Left ventricle myocardium superior (tissue), 1 donor: ENCODE measurements around the gene PRCD. TPM values are rescaled to one million over a fixed set of nuclear protein-coding genes. Genes with fewer than 3 reads are reported as not detected.
"Not testable (repeated sequence)": the region's sequence is repeated elsewhere in the genome, so short reads cannot be mapped to it uniquely, and the experiment has no call there.

ENCODE experiments used
- ATAC-seq: fragments of 200-7000 bp; cut with Tn5 transposase; one replicate; pipeline ENCODE4 v1.9.1; 2020; ENCODE audit warnings: mild to moderate bottlenecking, moderate library complexity
- DNase-seq: peaks from one replicate; pipeline ENCODE4 v3.0.0-alpha.2; 2020
- intact Hi-C: fragments of 100-400 bp; cut with micrococcal nuclease; formaldehyde crosslinking; loops from one replicate; pipeline ENCODE4 v1.11.0; 2022
- total RNA-seq: library from RNA; stranded (reverse); fragmentation: NEBNext Ultra II Directional; extraction: Animal tissue kit (Norgen Biotek cat#: 25700); gene quantifications from one replicate; pipeline ENCODE4 v1.2.1, GENCODE V29; 2021
- donor health status: DM: no; HTN: yes; CAD: no; lungs with severe emphysema.

The PRCD gene
- total RNA-seq, 1 donor from 2014 or later, result 4.3 TPM

GRCh38 chr17:76548378-76549214 lies 8.8 kb downstream of the PRCD start:
- DNase-seq, result no peak
- intact Hi-C loops, result no loop called here
- ATAC-seq, result no peak

- DNase-seq (no peak), ATAC-seq (no peak)
- intact Hi-C loops, result no loop called here
Measured at GRCh38 chr17:76549215-76549518, 9.3 kb downstream of the PRCD start.

GRCh38 chr17:76549539-76549938 lies 9.7 kb downstream of the PRCD start:
- ATAC-seq (no peak), DNase-seq (no peak)
- intact Hi-C loops, result no loop called here

- intact Hi-C loops, result no loop called here
- DNase-seq (no peak), ATAC-seq (no peak)
Measured at GRCh38 chr17:76550712-76551615, 11.1 kb downstream of the PRCD start.

DNA sequence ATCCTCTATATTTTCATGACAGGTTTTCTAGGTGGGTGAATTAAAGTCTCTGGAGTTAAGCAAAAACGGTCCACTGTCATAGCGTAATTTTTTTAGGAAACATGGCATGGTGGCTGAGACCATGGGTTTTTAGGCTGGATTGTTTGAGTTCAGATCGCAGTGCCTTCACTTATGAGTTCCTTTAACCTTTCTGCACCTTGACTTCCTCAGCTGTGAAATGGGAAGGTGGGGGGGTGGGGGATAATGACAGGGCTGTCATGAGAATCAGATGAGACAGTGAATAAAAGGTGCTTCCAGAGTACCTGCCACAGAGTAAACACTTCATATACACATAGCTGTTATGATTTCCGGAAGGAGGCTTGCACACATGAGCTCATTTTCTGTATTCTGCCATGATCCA lies 11.8 kb downstream of the PRCD start:
- ATAC-seq, result no peak
- intact Hi-C loops, result no loop called here

GRCh38 chr17:76553178-76553908 lies 13.5 kb downstream of the PRCD start:
- ATAC-seq (no peak), DNase-seq (no peak)
- intact Hi-C loops, result no loop called here

More for the DNA sequence above, 11.8 kb downstream of the PRCD start:
- no peak for DNase-seq

- intact Hi-C loops, result no loop called here
- DNase-seq, result peak; percentile 81
- ATAC-seq, result peak; percentile 52
Measured at GRCh38 chr17:76554131-76554530, 14.3 kb downstream of the PRCD start.

DNA sequence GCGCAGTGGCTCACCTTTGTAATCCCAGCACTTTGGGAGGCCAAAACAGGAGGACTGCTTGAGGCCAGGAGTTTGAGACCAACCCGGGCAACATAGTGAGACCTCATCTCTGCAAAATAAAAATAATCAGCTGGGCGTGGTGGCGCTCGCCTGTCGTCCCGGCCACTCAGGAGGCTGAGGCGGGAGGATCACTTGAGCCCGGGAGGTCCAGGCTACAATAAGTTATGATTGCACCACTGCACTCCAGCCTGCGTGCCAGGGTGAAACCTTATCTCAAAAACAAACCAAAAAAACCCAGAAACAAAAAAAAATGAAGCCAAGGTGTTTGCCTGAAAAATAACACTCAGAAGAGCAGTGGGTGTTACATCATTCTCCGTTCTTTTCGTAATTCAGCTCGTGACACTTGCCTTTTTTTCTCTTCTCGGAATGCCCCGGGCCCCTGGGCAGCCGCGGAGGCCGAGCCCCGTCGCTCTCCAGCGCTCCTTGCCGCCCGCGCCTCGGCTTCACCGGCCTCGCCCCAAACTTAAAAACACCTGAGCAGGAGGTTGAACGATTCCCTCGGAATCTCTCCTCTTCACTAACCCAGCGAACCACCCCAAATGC lies 17.0 kb downstream of the PRCD start:
- no peak for DNase-seq
- intact Hi-C loops, result no loop called here
- peak; percentile 5 for ATAC-seq

- DNase-seq (peak; percentile 95), ATAC-seq (peak; percentile 86)
- intact Hi-C loops, result no loop called here
Measured at GRCh38 chr17:76557368-76558197, 17.7 kb downstream of the PRCD start.

DNA sequence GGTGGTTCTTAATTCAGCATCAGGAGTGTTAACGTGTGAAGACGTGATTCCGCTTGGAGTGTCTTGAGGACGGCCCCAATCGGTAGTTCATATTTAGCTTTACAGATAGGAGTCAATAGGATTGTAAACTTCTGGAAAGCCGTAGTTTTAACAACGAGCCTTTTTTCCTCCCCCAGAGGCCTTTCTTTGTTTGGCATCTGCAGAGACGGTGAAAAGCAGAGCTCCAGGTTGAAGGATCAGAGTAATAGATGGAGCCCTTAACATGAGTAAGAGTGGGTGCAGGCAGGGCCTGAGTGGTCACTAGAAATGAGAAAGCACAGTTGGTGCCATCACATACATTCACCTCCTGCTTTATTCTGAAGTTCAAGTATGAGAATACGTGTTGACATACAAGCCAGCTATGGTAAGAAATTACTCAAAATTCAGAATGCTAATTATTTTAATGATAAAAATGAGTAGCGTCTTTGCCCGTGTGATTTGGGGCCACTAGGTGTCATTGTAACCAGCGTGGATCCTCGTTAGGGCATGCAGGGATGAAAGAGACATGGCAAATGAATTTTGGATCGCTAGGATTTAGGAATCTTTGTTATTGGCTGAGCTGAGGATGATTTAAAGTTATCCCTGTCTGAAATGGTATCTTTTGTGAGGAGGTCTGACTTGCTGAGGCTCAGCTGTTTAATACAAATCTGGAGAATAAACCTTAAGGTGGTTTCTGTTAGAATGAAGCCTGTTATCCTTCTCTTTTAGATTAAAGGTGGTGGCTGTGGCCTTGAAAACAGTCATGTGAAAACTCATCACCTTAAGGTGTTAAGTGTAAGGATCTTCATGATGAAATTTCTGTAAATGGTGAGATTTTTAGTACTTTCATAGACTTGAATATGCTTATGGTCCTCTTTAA lies 18.6 kb downstream of the PRCD start:
- ATAC-seq, result peak; percentile 34
- DNase-seq, result no peak
- intact Hi-C loops, result no loop called here

- ATAC-seq, result peak; percentile 54
- intact Hi-C loops, DNase-seq: not testable (repeated sequence)
Measured at GRCh38 chr17:76559460-76559859, 19.6 kb downstream of the PRCD start.

DNA sequence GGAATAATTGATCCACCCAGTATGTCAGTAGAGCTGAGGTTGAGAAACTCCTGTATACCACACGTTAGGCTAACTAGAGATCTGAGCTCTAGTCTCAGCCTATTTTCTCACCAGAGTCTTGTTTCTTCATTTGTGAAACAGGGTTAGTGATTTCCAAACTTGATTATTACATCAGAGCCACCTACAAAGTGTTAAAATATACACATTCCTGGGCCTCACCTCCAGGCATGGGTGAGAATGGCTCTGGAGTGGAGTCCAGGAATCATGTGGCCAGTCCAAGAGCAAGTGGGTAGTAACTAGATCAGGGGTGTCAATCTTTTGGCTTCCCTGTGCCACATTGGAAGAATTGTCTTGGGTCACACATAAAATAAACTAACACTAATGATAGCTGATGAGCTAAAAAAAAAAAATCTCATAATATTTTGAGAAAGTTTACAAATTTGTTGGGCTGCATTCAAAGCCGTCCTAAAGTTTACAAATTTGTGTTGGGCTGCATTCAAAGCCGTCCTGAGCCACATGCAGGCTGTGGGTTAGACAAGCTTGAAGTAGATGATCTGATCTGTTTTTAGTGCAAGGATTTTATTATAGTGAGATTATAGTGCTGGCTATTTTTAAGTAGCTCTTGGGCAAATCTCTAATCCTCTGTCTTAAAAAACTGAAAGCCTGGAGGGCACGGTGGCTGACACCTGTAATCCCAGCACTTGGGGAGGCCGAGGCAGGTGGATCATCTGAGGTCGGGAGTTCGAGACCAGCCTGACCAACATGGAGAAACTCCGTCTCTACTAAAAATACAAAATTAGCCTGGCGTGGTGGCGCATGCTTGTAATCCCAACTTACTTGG lies 20.4 kb downstream of the PRCD start:
- DNase-seq, result no peak
- ATAC-seq, result no peak
- intact Hi-C loops, result no loop called here

- no peak for ATAC-seq
- intact Hi-C loops, result no loop called here
- no peak for DNase-seq
Measured at GRCh38 chr17:76560877-76561221, 21.0 kb downstream of the PRCD start.

DNA sequence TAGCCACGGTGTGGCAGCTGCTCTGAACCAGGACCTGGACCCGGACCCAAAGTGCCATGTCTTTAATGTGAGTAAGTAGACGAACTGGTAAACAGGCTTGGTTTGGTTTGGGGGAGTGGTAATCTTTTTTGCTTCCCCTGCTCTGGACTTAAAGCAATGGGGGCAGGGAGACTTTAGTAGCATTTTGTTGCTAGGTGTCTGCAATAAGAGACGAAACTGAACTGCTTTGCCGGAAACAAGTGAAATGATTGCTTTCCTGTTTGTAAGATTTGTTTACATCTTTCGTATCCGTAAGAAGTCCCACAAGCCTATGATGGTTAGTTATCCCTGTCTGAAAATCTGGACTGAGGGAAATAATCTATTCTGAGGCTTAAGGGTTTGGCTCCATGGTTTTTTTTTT lies 21.5 kb downstream of the PRCD start:
- no peak for ATAC-seq
- no peak for DNase-seq
- intact Hi-C loops, result no loop called here

DNA sequence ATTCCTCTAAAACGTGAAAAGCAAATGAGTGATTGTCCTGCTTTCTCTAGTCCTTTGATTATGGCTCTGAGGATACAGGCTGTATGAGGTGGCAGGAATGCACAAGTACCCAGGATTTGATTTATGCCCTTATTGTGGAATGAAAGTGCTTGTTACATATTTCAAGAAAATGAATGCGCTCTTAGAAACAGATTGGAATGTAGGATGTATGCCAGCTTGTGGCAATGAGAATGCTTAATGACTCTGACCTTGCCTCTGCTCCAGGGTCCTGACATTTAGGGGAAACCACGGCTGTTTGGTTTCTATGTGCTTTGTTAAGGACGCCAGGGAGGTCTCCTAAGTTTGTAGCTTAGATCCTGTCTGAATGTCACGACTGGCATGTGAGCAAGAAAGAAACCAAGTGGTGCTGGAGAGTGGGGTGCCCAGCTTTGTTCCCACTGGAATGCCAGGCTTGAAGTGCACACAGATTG lies 22.0 kb downstream of the PRCD start:
- DNase-seq, result no peak
- intact Hi-C loops, result no loop called here
- ATAC-seq, result no peak

DNA sequence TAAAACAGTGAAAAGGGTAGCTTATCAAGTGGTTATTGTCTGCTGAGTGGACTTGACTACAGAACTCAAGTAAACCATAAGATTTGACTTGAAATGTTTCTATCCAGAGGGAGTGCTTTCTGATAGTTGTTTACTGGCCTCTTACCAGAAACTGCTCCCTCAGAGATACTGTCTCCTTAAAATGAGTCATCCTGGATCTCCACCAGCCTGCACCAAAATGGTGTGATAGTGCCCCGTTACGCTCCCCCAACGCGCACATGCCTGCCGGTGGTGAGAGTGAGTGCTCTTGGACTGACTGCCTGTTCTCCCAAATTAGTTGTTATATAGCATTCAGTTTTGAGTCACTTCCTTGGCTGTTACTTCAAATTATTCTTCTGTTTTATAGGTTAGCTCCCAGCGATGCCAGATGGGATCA lies 22.9 kb downstream of the PRCD start:
- ATAC-seq (peak; percentile 64), DNase-seq (peak; percentile 55)
- intact Hi-C loops, result no loop called here

DNA sequence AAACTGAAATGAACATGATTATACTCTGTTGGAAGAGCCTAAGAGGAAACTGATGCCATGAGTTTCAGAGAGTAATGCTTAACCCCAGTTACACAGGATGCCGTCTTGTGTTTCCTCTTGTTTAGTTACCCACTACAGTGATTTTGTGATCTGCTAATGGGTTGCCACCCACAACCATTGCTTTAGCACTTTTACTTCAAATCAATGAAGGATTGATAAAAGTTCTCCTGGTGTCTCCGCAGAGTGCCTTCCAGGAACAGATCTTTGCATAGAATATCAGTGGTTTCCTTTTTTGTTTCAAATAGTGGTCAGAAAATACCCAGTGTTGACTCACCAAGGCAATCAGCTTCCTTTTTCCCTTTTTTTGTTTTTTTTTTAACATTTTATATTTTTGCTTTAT lies 23.5 kb downstream of the PRCD start:
- intact Hi-C loops, DNase-seq, ATAC-seq: not testable (repeated sequence)
